ENCODE results near the gene CENPT. TPM values are rescaled to one million over a fixed set of nuclear protein-coding genes. Genes with fewer than 3 reads are reported as not detected.
A peak's percentile ranks its signal among the peaks of the same experiment; 100 is the strongest.
"Not testable (repeated sequence)": the region's sequence is repeated elsewhere in the genome, so short reads cannot be mapped to it uniquely, and the experiment has no call there.

CENPT gene
- total RNA-seq, 4 donors from 2014 or later = 140 to 311 (median 201) TPM

DNA sequence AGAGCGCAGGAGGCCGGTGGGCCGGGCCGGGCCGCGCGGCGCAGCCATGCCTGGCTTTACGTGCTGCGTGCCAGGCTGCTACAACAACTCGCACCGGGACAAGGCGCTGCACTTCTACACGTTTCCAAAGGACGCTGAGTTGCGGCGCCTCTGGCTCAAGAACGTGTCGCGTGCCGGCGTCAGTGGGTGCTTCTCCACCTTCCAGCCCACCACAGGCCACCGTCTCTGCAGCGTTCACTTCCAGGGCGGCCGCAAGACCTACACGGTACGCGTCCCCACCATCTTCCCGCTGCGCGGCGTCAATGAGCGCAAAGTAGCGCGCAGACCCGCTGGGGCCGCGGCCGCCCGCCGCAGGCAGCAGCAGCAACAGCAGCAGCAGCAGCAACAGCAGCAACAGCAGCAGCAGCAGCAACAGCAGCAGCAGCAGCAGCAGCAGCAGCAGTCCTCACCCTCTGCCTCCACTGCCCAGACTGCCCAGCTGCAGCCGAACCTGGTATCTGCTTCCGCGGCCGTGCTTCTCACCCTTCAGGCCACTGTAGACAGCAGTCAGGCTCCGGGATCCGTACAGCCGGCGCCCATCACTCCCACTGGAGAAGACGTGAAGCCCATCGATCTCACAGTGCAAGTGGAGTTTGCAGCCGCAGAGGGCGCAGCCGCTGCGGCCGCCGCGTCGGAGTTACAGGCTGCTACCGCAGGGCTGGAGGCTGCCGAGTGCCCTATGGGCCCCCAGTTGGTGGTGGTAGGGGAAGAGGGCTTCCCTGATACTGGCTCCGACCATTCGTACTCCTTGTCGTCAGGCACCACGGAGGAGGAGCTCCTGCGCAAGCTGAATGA lies 4.8 kb downstream of the CENPT start:
- Histone ChIP-seq H3K4me1 (peaks cover 50% of the 10 kb centered on the region), H3K4me3 (peak overlapping the region; percentile 88), H3K36me3 (no peaks in the 10 kb centered on the region), H3K9me3 (no peaks in the 10 kb centered on the region), H3K27ac (peak overlapping the region; percentile 99), H3K27me3 (no peaks in the 10 kb centered on the region)
- TF ChIP-seq POLR2A (IDR thresholded peaks at IDR 0.05) (no peak), POLR2AphosphoS5 (IDR thresholded peaks at IDR 0.05) (no peak), EP300 (IDR thresholded peaks at IDR 0.05) (no peak)
- TF ChIP-seq, protein P1, sequence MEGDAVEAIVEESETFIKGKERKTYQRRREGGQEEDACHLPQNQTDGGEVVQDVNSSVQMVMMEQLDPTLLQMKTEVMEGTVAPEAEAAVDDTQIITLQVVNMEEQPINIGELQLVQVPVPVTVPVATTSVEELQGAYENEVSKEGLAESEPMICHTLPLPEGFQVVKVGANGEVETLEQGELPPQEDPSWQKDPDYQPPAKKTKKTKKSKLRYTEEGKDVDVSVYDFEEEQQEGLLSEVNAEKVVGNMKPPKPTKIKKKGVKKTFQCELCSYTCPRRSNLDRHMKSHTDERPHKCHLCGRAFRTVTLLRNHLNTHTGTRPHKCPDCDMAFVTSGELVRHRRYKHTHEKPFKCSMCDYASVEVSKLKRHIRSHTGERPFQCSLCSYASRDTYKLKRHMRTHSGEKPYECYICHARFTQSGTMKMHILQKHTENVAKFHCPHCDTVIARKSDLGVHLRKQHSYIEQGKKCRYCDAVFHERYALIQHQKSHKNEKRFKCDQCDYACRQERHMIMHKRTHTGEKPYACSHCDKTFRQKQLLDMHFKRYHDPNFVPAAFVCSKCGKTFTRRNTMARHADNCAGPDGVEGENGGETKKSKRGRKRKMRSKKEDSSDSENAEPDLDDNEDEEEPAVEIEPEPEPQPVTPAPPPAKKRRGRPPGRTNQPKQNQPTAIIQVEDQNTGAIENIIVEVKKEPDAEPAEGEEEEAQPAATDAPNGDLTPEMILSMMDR (IDR thresholded peaks at IDR 0.05) = peak in 1 of 2 donors; percentile 21
- 0% methylated on average over 1 of the region's 67 CpGs for WGBS
- peak in 1 of 2 donors; percentile 80 for DNase-seq (ENCODE audit: low spot score in 2 of 2)

GRCh38 chr16:67841816-67842508 lies 5.5 kb downstream of the CENPT start, which contains the start of gene THAP11:
Gene THAP11, plus strand, starts transcription at chr16:67842320. Its CDS starts 235 bp downstream, at chr16:67842555.
- TF ChIP-seq POLR2AphosphoS5 (IDR thresholded peaks at IDR 0.05) (peak in 2 of 3 donors; percentile 13 to 83), EP300 (IDR thresholded peaks at IDR 0.05) (no peak), POLR2A (IDR thresholded peaks at IDR 0.05) (peak; percentile 39 to 77)
- TF ChIP-seq, protein P1 (IDR thresholded peaks at IDR 0.05) = peak; percentile 72 to 96
- H3K27me3 ChIP-seq = no peaks in the 10 kb centered on the region
- peak within 1 kb of the TSS; percentile 88 for H3K4me3 ChIP-seq
- H3K4me1 ChIP-seq = peaks cover 47% of the 10 kb centered on the region
- 2% methylated on average over 17 of the region's 83 CpGs for WGBS
- H3K9me3 ChIP-seq = no peaks in the 10 kb centered on the region
- H3K27ac ChIP-seq = peak within 1 kb of the TSS; percentile 99
- peak; percentile 96 to 98 for DNase-seq (ENCODE audit: low spot score in 2 of 2)
- no peaks in the 10 kb centered on the region for H3K36me3 ChIP-seq

GRCh38 chr16:67841198-67841815 lies 6.2 kb downstream of the CENPT start:
- TF ChIP-seq, protein P1 (IDR thresholded peaks at IDR 0.05) = no peak
- no peak for TF ChIP-seq EP300 (IDR thresholded peaks at IDR 0.05)
- TF ChIP-seq POLR2A (IDR thresholded peaks at IDR 0.05) = no peak
- no peak for TF ChIP-seq POLR2AphosphoS5 (IDR thresholded peaks at IDR 0.05)
- no peaks in the 10 kb centered on the region for H3K36me3 ChIP-seq
- peak overlapping the region; percentile 99 for H3K27ac ChIP-seq
- no peaks in the 10 kb centered on the region for H3K27me3 ChIP-seq
- WGBS = 41% methylated on average over 16 of the region's 17 CpGs
- DNase-seq (ENCODE audit: low spot score in 2 of 2) = no peak
- peaks cover 45% of the 10 kb centered on the region for H3K4me1 ChIP-seq
- H3K4me3 ChIP-seq = peak overlapping the region; percentile 88
- no peaks in the 10 kb centered on the region for H3K9me3 ChIP-seq

DNA sequence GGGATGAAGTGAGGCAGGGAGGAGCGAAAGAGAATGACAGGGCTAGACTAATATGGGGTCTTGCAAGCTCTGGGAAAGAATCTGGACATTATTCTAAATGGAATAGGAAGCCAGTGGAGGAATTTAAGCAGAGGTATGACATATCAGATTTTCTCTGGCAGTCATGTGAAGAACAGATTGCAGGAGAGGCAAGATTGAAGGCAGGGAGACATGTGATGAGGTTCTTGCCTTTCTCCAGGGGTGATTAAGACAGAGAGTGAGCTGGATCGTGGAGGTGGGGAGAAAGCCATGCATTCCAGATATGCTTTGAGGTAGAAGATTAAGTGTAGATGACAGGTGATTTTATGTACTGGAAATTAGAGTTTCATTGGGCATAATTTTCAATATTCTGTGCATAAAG lies 9.7 kb downstream of the CENPT start:
- no peaks in the 10 kb centered on the region for H3K9me3 ChIP-seq
- no peaks in the 10 kb centered on the region for H3K36me3 ChIP-seq
- 85% methylated on average over 2 of the region's 2 CpGs for WGBS
- no peak for DNase-seq (ENCODE audit: low spot score in 2 of 2)
- H3K27me3 ChIP-seq = no peaks in the 10 kb centered on the region
- peaks cover 24% of the 10 kb centered on the region for H3K4me1 ChIP-seq
- TF ChIP-seq POLR2A (IDR thresholded peaks at IDR 0.05) = no peak
- no peak for TF ChIP-seq POLR2AphosphoS5 (IDR thresholded peaks at IDR 0.05)
- TF ChIP-seq, protein P1 (IDR thresholded peaks at IDR 0.05) = no peak
- no peak for TF ChIP-seq EP300 (IDR thresholded peaks at IDR 0.05)
- no peak overlapping the region for H3K4me3 ChIP-seq
- no peak overlapping the region for H3K27ac ChIP-seq

DNA sequence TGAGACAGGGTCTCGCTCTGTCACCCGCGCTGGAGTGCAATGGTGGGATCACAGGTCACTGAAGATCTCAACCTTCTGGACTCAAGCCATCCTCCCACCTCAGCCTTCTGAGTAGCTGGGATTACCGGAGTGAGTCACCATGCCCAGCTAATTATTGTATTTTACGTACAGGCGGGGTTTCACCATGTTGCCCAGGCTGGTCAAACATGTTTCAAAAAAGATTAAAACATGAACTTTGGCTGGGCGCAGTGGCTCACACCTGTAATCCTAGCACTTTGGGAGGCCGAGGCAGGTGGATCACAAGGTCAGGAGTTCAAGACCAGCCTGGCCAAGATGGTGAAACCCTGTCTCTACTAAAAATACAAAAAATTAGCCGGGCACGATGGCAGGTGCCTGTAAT lies 10.3 kb downstream of the CENPT start:
- not testable (repeated sequence) for H3K27ac ChIP-seq; H3K36me3 ChIP-seq; DNase-seq (ENCODE audit: low spot score in 2 of 2); H3K4me3 ChIP-seq; H3K27me3 ChIP-seq; H3K9me3 ChIP-seq
- peaks cover 25% of the 10 kb centered on the region for H3K4me1 ChIP-seq
- 92% methylated on average over 10 of the region's 10 CpGs for WGBS
